Measurements from ENCODE around the gene CCR9. TPM values are rescaled to one million over a fixed set of nuclear protein-coding genes. Genes with fewer than 3 reads are reported as not detected.

The CCR9 gene
- total and polyA plus RNA-seq, 10 of the 15 experiments (the other 5 are each of a cell fraction or from before 2014, with no cell fraction given) = 0.05 to 3.9 (median 2.4) TPM

DNA sequence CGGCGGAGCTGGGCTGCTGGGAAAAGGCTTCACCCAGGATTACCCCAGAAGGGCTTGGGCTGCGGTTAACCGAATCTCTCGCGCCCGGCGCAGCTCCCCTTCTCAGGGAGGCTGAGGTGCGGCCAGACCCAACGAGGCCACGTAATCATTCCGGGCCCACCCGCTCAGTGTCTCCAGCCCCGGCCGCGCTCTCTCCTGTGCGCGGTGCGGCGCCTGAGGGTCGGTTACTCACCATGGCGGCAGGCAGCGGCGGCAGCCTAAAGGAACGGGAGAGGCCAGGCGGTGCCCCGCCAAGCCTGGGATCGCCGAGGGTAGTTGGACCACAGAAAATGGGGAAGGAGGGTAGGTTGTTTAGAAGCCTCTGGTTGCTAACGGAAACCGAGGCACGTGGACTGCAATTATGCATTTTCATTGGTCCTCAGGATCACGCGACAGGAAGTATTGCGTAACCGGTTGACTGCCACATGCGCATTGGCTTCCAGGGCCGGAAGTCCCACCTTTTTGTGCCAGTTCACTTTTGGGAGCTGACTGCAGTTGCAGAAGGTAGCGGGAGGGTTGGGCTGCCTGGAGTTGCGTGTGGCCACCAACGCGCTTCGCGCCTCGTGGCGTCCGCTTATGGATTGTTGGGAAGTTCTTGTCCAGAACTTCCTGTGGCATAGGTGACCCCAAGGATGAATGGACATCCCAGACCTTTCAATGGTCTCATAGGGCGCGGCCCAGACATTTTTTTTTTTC is 44.4 kb upstream of the CCR9 start, which contains the start of gene LZTFL1 (continued):
- TF ChIP-seq CREB1 (IDR thresholded peaks at IDR 0.05; ENCODE audit: low read depth) = peak; percentile 79
- no peak for TF ChIP-seq BRCA1 (IDR thresholded peaks at IDR 0.05; ENCODE audit: low read depth, low read length)
- peak; percentile 84 for TF ChIP-seq KLF5 (IDR thresholded peaks at IDR 0.05; ENCODE audit: partially characterized antibody)
- TF ChIP-seq, protein P1, sequence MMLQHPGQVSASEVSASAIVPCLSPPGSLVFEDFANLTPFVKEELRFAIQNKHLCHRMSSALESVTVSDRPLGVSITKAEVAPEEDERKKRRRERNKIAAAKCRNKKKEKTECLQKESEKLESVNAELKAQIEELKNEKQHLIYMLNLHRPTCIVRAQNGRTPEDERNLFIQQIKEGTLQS (IDR thresholded peaks at IDR 0.05; ENCODE audit: borderline replicate concordance, extremely low read depth, low read depth, low read length) = peak; percentile 97
- no peak for TF ChIP-seq ZSCAN29 (IDR thresholded peaks at IDR 0.05)
- peak; percentile 34; the same call in 1 of the 2 replicates for TF ChIP-seq NRF1 (conservative IDR thresholded peaks at IDR 0.05; ENCODE audit: low read depth, low read length)
- peak; percentile 23; the same call in 1 of the 2 replicates for TF ChIP-seq CREM (IDR thresholded peaks at IDR 0.05; ENCODE audit: low read depth)
- TF ChIP-seq SUPT20H (IDR thresholded peaks at IDR 0.05; ENCODE audit: borderline replicate concordance, control insufficient read depth, low read depth, low read length) = no peak
- TF ChIP-seq, protein P2, sequence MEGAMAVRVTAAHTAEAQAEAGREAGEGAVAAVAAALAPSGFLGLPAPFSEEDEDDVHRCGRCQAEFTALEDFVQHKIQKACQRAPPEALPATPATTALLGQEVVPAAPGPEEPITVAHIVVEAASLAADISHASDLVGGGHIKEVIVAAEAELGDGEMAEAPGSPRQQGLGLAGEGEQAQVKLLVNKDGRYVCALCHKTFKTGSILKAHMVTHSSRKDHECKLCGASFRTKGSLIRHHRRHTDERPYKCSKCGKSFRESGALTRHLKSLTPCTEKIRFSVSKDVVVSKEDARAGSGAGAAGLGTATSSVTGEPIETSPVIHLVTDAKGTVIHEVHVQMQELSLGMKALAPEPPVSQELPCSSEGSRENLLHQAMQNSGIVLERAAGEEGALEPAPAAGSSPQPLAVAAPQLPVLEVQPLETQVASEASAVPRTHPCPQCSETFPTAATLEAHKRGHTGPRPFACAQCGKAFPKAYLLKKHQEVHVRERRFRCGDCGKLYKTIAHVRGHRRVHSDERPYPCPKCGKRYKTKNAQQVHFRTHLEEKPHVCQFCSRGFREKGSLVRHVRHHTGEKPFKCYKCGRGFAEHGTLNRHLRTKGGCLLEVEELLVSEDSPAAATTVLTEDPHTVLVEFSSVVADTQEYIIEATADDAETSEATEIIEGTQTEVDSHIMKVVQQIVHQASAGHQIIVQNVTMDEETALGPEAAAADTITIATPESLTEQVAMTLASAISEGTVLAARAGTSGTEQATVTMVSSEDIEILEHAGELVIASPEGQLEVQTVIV (IDR thresholded peaks at IDR 0.05; ENCODE audit: borderline replicate concordance, partially characterized antibody) = peak; percentile 28
- TF ChIP-seq MTA3 (IDR thresholded peaks at IDR 0.05; ENCODE audit: borderline replicate concordance, low read length) = no peak
- peak; percentile 82 for TF ChIP-seq TAF1 (IDR thresholded peaks at IDR 0.05; ENCODE audit: borderline replicate concordance, low read depth, low read length)
- peak; percentile 99 for TF ChIP-seq RAD51 (IDR thresholded peaks at IDR 0.05)
- TF ChIP-seq, protein P3, sequence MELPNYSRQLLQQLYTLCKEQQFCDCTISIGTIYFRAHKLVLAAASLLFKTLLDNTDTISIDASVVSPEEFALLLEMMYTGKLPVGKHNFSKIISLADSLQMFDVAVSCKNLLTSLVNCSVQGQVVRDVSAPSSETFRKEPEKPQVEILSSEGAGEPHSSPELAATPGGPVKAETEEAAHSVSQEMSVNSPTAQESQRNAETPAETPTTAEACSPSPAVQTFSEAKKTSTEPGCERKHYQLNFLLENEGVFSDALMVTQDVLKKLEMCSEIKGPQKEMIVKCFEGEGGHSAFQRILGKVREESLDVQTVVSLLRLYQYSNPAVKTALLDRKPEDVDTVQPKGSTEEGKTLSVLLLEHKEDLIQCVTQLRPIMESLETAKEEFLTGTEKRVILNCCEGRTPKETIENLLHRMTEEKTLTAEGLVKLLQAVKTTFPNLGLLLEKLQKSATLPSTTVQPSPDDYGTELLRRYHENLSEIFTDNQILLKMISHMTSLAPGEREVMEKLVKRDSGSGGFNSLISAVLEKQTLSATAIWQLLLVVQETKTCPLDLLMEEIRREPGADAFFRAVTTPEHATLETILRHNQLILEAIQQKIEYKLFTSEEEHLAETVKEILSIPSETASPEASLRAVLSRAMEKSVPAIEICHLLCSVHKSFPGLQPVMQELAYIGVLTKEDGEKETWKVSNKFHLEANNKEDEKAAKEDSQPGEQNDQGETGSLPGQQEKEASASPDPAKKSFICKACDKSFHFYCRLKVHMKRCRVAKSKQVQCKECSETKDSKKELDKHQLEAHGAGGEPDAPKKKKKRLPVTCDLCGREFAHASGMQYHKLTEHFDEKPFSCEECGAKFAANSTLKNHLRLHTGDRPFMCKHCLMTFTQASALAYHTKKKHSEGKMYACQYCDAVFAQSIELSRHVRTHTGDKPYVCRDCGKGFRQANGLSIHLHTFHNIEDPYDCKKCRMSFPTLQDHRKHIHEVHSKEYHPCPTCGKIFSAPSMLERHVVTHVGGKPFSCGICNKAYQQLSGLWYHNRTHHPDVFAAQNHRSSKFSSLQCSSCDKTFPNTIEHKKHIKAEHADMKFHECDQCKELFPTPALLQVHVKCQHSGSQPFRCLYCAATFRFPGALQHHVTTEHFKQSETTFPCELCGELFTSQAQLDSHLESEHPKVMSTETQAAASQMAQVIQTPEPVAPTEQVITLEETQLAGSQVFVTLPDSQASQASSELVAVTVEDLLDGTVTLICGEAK (IDR thresholded peaks at IDR 0.05; ENCODE audit: borderline replicate concordance) = peak; percentile 95
- peak; percentile 79 for TF ChIP-seq POLR2AphosphoS5 (IDR thresholded peaks at IDR 0.05; ENCODE audit: low read length)
- peak; percentile 99 to 100 for TF ChIP-seq CEBPB (IDR thresholded peaks at IDR 0.05; ENCODE audit: borderline replicate concordance in 1 of 2, low read depth in 2 of 2, low read length in 2 of 2)
- TF ChIP-seq, protein P4, sequence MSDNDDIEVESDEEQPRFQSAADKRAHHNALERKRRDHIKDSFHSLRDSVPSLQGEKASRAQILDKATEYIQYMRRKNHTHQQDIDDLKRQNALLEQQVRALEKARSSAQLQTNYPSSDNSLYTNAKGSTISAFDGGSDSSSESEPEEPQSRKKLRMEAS (IDR thresholded peaks at IDR 0.05; ENCODE audit: low read depth, low read length) = peak; percentile 93
- no peak for TF ChIP-seq DPF2 (IDR thresholded peaks at IDR 0.05)
- TF ChIP-seq, protein P5, sequence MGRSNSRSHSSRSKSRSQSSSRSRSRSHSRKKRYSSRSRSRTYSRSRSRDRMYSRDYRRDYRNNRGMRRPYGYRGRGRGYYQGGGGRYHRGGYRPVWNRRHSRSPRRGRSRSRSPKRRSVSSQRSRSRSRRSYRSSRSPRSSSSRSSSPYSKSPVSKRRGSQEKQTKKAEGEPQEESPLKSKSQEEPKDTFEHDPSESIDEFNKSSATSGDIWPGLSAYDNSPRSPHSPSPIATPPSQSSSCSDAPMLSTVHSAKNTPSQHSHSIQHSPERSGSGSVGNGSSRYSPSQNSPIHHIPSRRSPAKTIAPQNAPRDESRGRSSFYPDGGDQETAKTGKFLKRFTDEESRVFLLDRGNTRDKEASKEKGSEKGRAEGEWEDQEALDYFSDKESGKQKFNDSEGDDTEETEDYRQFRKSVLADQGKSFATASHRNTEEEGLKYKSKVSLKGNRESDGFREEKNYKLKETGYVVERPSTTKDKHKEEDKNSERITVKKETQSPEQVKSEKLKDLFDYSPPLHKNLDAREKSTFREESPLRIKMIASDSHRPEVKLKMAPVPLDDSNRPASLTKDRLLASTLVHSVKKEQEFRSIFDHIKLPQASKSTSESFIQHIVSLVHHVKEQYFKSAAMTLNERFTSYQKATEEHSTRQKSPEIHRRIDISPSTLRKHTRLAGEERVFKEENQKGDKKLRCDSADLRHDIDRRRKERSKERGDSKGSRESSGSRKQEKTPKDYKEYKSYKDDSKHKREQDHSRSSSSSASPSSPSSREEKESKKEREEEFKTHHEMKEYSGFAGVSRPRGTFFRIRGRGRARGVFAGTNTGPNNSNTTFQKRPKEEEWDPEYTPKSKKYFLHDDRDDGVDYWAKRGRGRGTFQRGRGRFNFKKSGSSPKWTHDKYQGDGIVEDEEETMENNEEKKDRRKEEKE (IDR thresholded peaks at IDR 0.05) = no peak
- TF ChIP-seq NR2C2 (IDR thresholded peaks at IDR 0.05; ENCODE audit: borderline replicate concordance, control insufficient read depth, insufficient read length, low read depth) = no peak
- peak; percentile 42; the same call in 1 of the 2 replicates for TF ChIP-seq IRF4 (IDR thresholded peaks at IDR 0.05; ENCODE audit: low read depth, low read length)
